Islet precursor cell (in vitro differentiated cells): Measurements from ENCODE around the gene JADE3.
"Not testable (repeated sequence)": the region's sequence is repeated elsewhere in the genome, so short reads cannot be mapped to it uniquely, and the experiment has no call there.

Experiments
- DNase-seq: peaks from one replicate; pipeline ENCODE4 v3.0.0-alpha.2; 2018

JADE3 gene

GRCh38 chrX:46938589-46938988 lies 26.4 kb downstream of the JADE3 start:
- no peak for DNase-seq

- no peak for DNase-seq
These were observed 29.1 kb downstream of the JADE3 start for GRCh38 chrX:46941341-46941740.

GRCh38 chrX:46953137-46953527 lies 40.9 kb downstream of the JADE3 start:
- DNase-seq, result no peak

DNA sequence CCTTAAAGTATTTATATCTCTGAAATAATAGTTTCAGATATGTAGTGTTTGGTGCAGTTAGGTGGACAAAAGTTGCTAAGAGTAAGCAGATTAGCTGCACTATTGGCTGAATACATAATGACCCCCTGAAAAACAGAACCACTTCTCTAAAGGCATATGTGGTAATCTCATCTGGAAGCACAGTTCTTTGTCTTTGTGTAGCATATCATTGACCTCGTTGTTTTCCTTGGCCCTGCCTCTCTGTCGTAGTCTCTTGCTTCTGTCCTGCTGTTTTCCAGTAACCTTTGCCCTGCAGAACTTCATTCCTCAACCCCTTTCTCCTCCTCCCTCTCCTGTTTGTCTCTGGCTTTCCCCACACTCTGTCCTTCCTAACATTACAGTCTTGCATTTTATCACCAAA lies 41.4 kb downstream of the JADE3 start:
- DNase-seq, result peak; percentile 81

DNA sequence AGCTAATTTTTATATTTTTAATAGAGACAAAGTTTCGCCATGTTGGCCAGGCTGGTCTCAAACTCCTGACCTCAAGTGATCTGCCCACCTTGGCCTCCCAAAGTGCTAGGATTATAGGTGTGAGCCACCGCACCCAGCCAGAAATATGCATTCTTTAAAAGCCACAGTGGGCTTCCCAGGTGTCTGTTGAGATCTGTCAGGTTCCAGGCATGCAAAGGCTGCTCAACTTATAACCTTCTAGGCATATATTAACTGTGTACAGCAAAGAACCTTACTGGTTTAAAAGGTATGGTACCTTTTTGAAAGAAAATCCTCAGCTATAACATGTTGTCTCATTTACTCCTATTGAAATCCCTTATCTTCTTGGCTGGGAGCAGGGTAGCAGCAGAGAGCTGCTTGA lies 42.5 kb downstream of the JADE3 start:
- no peak for DNase-seq

GRCh38 chrX:46956589-46956988 lies 44.4 kb downstream of the JADE3 start:
- DNase-seq, result not testable (repeated sequence)

DNA sequence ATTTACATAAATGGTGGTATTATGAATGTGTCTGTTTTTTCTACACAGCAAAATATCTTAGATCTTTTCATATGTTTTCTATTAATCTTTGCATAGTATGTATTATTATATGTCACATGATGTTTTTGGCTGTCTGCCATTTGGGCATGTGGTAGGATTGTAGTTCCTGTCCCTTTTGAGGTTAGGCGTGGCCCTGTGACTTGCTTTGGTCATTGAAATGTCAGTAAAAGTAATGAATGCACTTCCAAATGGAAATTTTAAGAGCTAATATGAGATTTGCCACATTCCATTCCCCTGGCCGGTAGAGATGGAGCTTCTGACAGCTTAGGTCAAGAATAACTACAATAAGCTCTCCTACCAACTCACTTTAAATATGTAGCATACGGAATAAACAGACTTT lies 45.1 kb downstream of the JADE3 start:
- DNase-seq, result no peak

- DNase-seq, result no peak
These were observed 46.9 kb downstream of the JADE3 start for GRCh38 chrX:46959101-46959500.

DNA sequence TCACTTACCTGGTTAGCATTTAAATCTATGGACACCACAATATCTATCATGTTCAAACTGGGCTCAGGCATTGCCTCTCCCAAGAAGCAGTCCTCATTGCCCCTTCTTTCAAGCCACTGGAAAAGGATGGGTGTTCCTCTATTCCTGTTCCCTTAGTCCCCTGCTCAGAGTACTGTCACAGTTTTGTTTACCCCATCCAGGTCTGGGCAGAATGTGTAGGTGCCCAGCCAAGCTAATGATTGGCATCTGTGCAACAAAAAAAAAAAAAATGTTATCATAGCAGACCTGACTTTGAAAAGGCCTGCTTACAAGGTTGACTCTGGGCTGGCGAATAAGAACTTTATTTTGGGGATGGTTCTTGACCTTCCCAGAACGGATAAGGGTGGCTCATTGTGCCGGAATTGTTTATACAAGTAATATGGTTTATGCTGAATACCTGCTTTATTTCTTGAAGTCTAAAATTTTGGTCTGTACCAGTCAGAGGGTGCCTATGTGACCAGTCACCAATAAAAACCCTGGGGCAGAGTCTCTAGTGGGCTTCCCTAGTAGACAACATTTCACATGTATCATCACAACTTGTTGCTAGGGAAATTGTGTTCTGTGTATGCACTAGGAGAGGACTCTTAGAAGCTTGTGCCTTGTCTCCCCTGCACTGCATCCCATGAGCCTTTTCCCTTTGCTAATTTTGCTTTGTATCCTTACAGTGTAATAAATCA lies 47.9 kb downstream of the JADE3 start:
- no peak for DNase-seq

DNA sequence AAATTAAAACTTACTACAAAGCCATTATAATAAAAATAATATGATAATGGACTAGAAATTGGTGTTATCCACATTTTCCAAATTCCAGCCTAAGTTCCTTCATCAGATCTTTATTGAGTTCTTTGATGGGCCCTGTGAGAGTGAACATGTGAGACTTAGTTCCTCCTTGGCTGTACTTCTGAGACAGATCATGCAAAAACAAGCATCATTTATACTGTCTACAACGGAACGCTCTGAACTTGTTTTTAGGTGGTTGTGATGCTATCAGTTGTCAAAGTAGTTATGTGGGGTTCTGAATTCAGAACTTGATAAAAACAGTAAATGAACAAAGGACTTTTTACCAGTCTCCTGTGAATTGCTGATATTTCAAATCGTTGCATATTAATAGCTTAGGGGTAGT lies 48.9 kb downstream of the JADE3 start:
- DNase-seq, result no peak

GRCh38 chrX:46961574-46962283 lies 49.5 kb downstream of the JADE3 start:
- no peak for DNase-seq

- DNase-seq, result no peak
These were observed 53.0 kb downstream of the JADE3 start for GRCh38 chrX:46965125-46965758.

DNA sequence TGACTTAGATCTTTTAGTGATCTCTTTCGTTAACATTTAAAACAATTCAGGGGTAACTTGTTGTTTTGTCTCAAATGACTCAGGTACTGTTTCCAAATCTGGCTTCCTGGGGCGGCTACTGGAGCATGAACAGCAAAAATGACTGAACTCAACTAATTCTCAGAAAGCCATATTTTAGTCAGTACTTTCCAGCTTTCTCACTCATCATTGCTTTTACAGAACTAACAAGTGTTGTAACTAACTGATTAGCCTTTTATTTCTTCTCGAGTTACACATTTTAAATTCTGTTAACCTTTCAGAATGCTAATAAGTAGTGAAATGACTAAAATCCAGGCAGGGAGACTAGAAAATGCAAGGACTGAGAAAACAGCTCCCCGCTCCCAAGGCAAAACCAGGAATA lies 55.3 kb downstream of the JADE3 start:
- no peak for DNase-seq

- DNase-seq, result not testable (repeated sequence)
These were observed 64.8 kb downstream of the JADE3 start for GRCh38 chrX:46977046-46977445.

DNA sequence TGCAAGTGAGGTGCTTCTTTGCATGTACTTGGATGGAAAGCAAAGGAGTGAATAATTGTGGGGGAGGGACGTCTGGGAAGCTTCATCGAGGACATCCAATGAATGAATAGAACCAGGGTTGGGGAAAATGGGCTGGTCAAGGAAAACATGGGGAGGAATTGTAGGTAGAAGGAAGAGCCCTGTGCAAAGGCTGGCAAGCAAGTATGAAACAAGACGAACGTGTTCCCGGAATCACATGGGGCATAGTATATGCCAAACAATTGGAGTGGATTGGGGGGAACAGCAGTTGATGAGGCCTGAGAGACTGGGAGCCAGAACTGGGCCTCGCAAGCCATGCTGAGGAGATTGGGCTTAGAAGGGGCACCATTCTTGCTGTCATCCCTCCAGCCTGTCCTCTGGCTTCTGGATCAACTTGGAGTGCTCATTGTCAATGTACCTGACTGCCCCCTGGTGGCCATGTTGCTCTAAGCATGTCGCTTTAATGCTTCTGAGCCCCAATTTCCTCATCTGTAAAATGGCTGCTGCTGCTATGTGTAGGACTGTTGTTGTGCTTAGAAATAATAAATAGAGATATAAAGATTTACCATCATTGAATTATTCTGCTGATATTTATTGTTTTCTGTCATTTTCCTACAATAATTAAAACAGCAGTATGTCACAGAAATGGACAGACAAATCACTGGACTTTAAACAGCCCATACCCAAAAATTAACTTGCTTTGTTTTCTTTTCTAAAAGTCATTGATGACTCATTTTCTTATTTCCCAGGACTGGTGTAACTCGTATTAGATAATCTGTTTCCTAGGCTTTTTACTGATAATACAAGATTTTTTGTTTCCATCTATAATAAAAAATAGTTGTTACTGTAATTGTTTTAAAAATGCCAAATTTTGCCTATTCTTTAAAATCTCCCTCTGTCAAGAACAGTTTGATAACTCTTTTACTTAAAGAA lies 66.4 kb downstream of the JADE3 start:
- peak; percentile 82 for DNase-seq

- no peak for DNase-seq
These were observed 72.5 kb downstream of the JADE3 start for GRCh38 chrX:46984705-46985104.

DNA sequence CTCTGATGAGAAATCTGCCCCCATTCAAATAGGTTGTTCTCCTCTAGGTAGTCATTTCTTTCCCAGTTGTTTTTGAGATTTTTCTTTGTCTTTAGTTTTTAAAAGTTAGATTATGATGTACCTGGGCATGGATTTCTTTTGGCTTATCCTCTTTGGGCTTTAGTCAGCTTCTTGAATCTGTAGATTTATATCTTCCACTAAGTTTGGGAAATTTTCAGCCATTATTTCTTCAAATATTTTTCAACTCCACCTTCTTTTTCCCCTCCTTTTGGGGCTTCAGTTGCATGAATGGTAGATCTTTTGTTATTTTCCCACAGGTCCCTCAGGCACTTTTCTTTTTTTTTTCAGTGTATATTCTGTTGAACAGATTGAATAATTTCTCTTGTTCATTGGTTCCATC lies 77.3 kb downstream of the JADE3 start:
- DNase-seq, result no peak

DNA sequence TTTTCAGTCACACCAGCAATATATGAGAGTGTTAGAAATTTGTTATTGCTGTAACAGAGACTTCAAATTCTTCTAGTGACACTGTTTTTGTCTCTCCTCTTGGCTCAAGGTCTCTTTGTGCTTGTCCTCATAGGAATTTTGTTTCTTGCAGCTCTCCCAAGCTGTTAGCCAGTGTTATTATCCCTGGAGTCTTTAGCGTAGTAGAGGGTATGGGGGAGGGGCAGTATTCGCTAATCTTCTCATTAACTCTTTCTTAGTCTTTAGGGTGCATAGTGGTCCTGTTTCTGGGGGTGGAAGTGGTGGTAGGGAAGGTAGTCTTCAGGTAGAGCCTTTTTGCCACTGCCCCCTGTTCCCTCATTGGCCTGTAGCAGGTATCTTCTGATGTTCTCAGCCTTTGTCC lies 79.4 kb downstream of the JADE3 start:
- DNase-seq, result no peak

DNA sequence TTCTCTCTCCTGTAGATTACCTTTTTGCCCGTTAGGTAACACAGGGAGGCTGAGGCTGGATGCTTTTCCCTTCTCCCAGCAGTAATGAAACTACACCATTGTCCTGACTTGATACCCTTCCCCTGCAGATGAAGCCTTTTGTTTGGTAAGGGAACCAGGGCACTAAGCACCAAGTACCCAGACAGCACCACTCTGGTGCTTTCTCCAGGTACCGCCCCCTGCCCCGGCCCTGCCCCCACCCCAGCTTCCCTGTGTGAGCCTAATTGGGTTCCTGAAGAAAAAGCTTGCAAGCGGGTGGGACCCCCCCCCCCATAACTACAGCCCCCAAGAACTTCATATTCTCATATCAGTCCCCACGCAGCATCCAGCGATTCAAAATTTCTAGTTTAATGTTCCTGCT lies 79.8 kb downstream of the JADE3 start:
- no peak for DNase-seq

- no peak for DNase-seq
These were observed 81.9 kb downstream of the JADE3 start for GRCh38 chrX:46994096-46994495.

DNA sequence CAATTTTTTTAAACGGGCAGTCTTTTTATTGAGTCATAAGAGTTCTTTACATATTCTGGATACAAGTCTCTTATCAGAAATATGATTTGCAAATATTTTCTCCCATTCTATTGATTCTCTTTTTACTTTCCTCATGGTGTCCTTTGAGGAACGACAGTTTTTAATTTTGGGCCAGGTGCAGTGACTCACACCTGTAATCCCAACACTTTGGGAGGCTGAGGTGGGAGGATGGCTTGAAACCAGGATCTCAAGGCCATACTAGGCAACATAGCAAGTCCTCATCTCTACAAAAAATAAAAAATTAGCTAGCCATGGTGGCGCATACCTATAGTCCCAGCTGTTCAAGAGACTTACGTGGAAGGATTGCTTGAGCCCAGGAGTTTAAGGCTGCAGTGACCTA lies 99.9 kb downstream of the JADE3 start:
- no peak for DNase-seq

DNA sequence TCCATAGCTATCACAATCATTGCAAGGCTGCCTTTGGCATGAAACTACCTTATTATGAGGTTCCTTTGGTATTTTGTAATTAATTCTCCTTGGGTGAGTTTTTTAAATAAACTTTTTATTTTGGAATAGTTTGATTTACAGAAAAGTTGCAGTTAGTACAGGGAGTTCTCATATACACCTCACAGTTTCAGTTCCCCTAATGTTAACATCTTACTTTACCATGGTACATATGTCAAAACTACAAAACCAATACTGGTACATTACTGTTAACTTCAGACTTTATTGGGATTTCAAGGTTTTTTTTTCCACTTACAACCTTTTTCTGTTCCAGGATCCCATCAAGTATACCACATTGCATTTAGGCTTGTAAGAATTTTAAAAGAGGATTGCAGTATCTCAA lies 114.0 kb downstream of the JADE3 start:
- DNase-seq, result no peak

GRCh38 chrX:47030339-47030738 lies 118.1 kb downstream of the JADE3 start:
- no peak for DNase-seq
